Measurements from ENCODE around the gene NACAD. TPM values are rescaled to one million over a fixed set of nuclear protein-coding genes. Genes with fewer than 3 reads are reported as not detected.

Gene NACAD
- total RNA-seq, 1 experiment from 2014 or later: 0.24 TPM

- Histone ChIP-seq H3K27me3 (ENCODE audit: insufficient read depth, low read depth) (no peaks in the 10 kb centered on the region), H3K9me3 (ENCODE audit: insufficient read depth, low read depth) (no peaks in the 10 kb centered on the region), H3F3A (ENCODE audit: insufficient read depth, low read depth) (peaks cover 33% of the 10 kb centered on the region), H3K36me3 (ENCODE audit: low read depth) (no peaks in the 10 kb centered on the region), H3K4me2 (peak overlapping the region; percentile 21), H3K79me2 (ENCODE audit: low read depth) (no peaks in the 10 kb centered on the region), H3K4me3 (no peak overlapping the region), H3K9me2 (ENCODE audit: insufficient read depth) (no peaks in the 10 kb centered on the region), H3K27ac (peak overlapping the region; percentile 32), H3K4me1 (replicated peaks; ENCODE audit: insufficient read depth) (peaks cover 21% of the 10 kb centered on the region), H2AFZ (no peak overlapping the region), H4K20me1 (ENCODE audit: insufficient read depth) (no peaks in the 10 kb centered on the region)
- ChIA-PET CTCF (interaction anchor here (0.6 to 0.7 kb wide), 2 partner anchors 119 to 263 kb away, joined by 4 to 5 read pairs; no protein-coding TSS in a partner anchor), POLR2A (ENCODE audit: unreplicated experiment) (interaction anchor here (0.5 to 1.0 kb wide), 3 partner anchors 19 to 209 kb away, joined by 3 to 6 read pairs (median 3); partner anchors contain the start of gene TBRG4)
- no TSS peak for BruUV-seq (replicated peaks)
- TF ChIP-seq EZH2 (IDR thresholded peaks at IDR 0.05; ENCODE audit: low read depth) (no peak), CTCF (conservative IDR thresholded peaks at IDR 0.05) (no peak)
- DNase-seq: no peak
- intact Hi-C loops (cut with micrococcal nuclease; ENCODE audit: unreplicated experiment): loop anchor here (5.0 kb wide), 1 partner anchor 46 kb away; no protein-coding TSS in a partner anchor
These were observed 4.1 kb upstream of the NACAD start for GRCh38 chr7:45092931-45093235.

- peaks cover 21% of the 10 kb centered on the region for H3K4me1 ChIP-seq (replicated peaks; ENCODE audit: insufficient read depth)
- intact Hi-C loops (cut with micrococcal nuclease; ENCODE audit: unreplicated experiment): loop anchor here (5.0 kb wide), 1 partner anchor 45 kb away; no protein-coding TSS in a partner anchor
- H3K4me2 ChIP-seq: peak overlapping the region; percentile 21
- H4K20me1 ChIP-seq (ENCODE audit: insufficient read depth): no peaks in the 10 kb centered on the region
- no peaks in the 10 kb centered on the region for H3K36me3 ChIP-seq (ENCODE audit: low read depth)
- CTCF ChIA-PET: interaction anchor here (0.6 to 0.7 kb wide), 2 partner anchors 119 to 263 kb away, joined by 4 to 5 read pairs; no protein-coding TSS in a partner anchor
- no peaks in the 10 kb centered on the region for H3K9me2 ChIP-seq (ENCODE audit: insufficient read depth)
- no peaks in the 10 kb centered on the region for H3K27me3 ChIP-seq (ENCODE audit: insufficient read depth, low read depth)
- no peak overlapping the region for H3K4me3 ChIP-seq
- DNase-seq: peak; percentile 51 to 75
- TF ChIP-seq EZH2 (IDR thresholded peaks at IDR 0.05; ENCODE audit: low read depth): no peak
- no peak for TF ChIP-seq CTCF (conservative IDR thresholded peaks at IDR 0.05)
- H3K27ac ChIP-seq: peak overlapping the region; percentile 32
- no peaks in the 10 kb centered on the region for H3K79me2 ChIP-seq (ENCODE audit: low read depth)
- no peaks in the 10 kb centered on the region for H3K9me3 ChIP-seq (ENCODE audit: insufficient read depth, low read depth)
- peaks cover 28% of the 10 kb centered on the region for H3F3A ChIP-seq (ENCODE audit: insufficient read depth, low read depth)
- POLR2A ChIA-PET (ENCODE audit: unreplicated experiment): interaction anchor here (0.5 to 1.0 kb wide), 3 partner anchors 19 to 208 kb away, joined by 3 to 6 read pairs (median 3); partner anchors contain the start of gene TBRG4
- H2AFZ ChIP-seq: no peak overlapping the region
- no TSS peak for BruUV-seq (replicated peaks)
These were observed 3.5 kb upstream of the NACAD start for GRCh38 chr7:45092100-45092930.

- DNase-seq: peak in 1 of 2 experiments; percentile 47
- no peaks in the 10 kb centered on the region for H3K36me3 ChIP-seq (ENCODE audit: low read depth)
- TF ChIP-seq EZH2 (IDR thresholded peaks at IDR 0.05; ENCODE audit: low read depth) (no peak), CTCF (conservative IDR thresholded peaks at IDR 0.05) (no peak)
- no peaks in the 10 kb centered on the region for H3K79me2 ChIP-seq (ENCODE audit: low read depth)
- H3K4me3 ChIP-seq: no peak overlapping the region
- H3K9me2 ChIP-seq (ENCODE audit: insufficient read depth): no peaks in the 10 kb centered on the region
- no peak overlapping the region for H2AFZ ChIP-seq
- H4K20me1 ChIP-seq (ENCODE audit: insufficient read depth): no peaks in the 10 kb centered on the region
- peaks cover 38% of the 10 kb centered on the region for H3F3A ChIP-seq (ENCODE audit: insufficient read depth, low read depth)
- H3K27me3 ChIP-seq (ENCODE audit: insufficient read depth, low read depth): no peaks in the 10 kb centered on the region
- H3K4me1 ChIP-seq (replicated peaks; ENCODE audit: insufficient read depth): peaks cover 21% of the 10 kb centered on the region
- no TSS peak for BruUV-seq (replicated peaks)
- intact Hi-C loops (cut with micrococcal nuclease; ENCODE audit: unreplicated experiment): no loop called here
- ChIA-PET POLR2A (ENCODE audit: unreplicated experiment) (no interaction called here), CTCF (no interaction called here)
- no peak overlapping the region for H3K4me2 ChIP-seq
- H3K27ac ChIP-seq: no peak overlapping the region
- no peaks in the 10 kb centered on the region for H3K9me3 ChIP-seq (ENCODE audit: insufficient read depth, low read depth)
These were observed 647 bp upstream of the NACAD start for GRCh38 chr7:45089341-45089891.
